Peyer's patch (tissue), 4 donors: ENCODE data around the gene EEF1A2.

Source experiments
- CTCF ChIP-seq, 6 experiments: fragments of 450-650 bp in 4 of 6; fragments of 200-600 bp in 2 of 6; sonication (generic) in 1 of 6; IDR thresholded peaks; one replicate each; pipeline ENCODE4 v1.5.1; 2017 to 2019; ENCODE audit warnings: antibody characterized with exemption in 6 of 6, mild to moderate bottlenecking in 3 of 6, moderate library complexity in 1 of 6
- POLR2A ChIP-seq, 2 donors: fragments of 450-650 bp; IDR thresholded peaks; one replicate each; pipeline ENCODE4 v1.5.1; 2017; ENCODE audit warnings: antibody characterized with exemption in 2 of 2, mild to moderate bottlenecking in 2 of 2, moderate library complexity in 2 of 2

GRCh38 chr20:63468421-63468820, 30.5 kb downstream of the EEF1A2 start:
- TF ChIP-seq CTCF (IDR thresholded peaks at IDR 0.05) (no peak), POLR2A (IDR thresholded peaks at IDR 0.05) (no peak)
